ENCODE results near the gene EPHA6.

DNA sequence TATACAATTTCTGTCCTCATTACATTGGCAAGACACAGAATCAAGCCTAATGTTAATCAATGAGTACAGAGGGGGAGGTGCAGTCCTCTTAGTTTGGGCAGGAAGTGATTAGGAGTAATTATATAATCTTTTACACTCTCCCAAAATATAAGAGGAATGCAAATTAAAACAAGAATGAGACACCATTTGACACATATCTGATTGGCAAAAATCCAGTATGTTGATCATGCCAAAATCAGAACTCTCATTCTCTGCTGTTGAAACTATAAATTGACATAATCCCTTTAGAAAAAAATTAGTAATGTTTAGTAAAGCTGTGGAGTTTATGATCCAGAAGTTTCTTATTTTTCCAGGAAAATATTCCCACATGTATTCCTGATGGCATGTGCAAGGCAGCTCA lies 373.4 kb downstream of the EPHA6 start:
- TF ChIP-seq CTCF (conservative IDR thresholded peaks at IDR 0.05 in 1 of 2, IDR thresholded peaks at IDR 0.05 in 1 of 2; ENCODE audit: low read depth in 1 of 2, low read length in 2 of 2) (no peak), EZH2 (IDR thresholded peaks at IDR 0.05; ENCODE audit: low read length, missing control alignments) (no peak)
